ENCODE measurements around the gene CISTR. TPM values are rescaled to one million over a fixed set of nuclear protein-coding genes. Genes with fewer than 3 reads are reported as not detected.

The CISTR gene
- total and polyA plus RNA-seq, 2 donors (not counting 1 experiment from before 2014, with no cell fraction given) = not detected

GRCh38 chr12:53735556-53735955, 16.2 kb downstream of the CISTR start:
- POLR2A ChIA-PET = no interaction called here
- Histone ChIP-seq H3K79me2 (ENCODE audit: control insufficient read depth, insufficient read depth, low read length) (no peaks in the 10 kb centered on the region), H2AFZ (ENCODE audit: insufficient read depth, low read depth, low read length, poor library complexity, severe bottlenecking) (no peak overlapping the region), H3K36me3 (replicated peaks in 1 of 2; ENCODE audit: control extremely low read depth in 1 of 2, control insufficient read depth in 1 of 2, extremely low read depth in 1 of 2, insufficient read depth in 2 of 2, low read length in 1 of 2) (no peaks in the 10 kb centered on the region), H3K9me3 (ENCODE audit: control extremely low read depth in 1 of 3, control insufficient read depth in 2 of 3, insufficient read depth in 1 of 3, low read length in 2 of 3) (peaks cover 0 to 6% (median 1%) of the 10 kb centered on the region in 3 donors), H4K20me1 (ENCODE audit: control insufficient read depth, insufficient read depth, low read length, poor library complexity, severe bottlenecking) (no peaks in the 10 kb centered on the region), H3K4me2 (replicated peaks; ENCODE audit: low read depth, low read length, poor library complexity, severe bottlenecking) (no peak overlapping the region), H3K27ac (ENCODE audit: low read length in 2 of 2) (no peak overlapping the region), H3K27me3 (replicated peaks in 1 of 4; ENCODE audit: control extremely low read depth in 1 of 4, control insufficient read depth in 3 of 4, insufficient read depth in 4 of 4, low read length in 3 of 4) (peaks cover 0 to 66% (median 45%) of the 10 kb centered on the region in 4 experiments), H3K4me3 (ENCODE audit: control extremely low read depth in 1 of 5, extremely low read depth in 1 of 5, insufficient read depth in 1 of 5, low read depth in 2 of 5, low read length in 4 of 5) (no peak overlapping the region), H3K9ac (ENCODE audit: low read length) (no peak overlapping the region), H3K4me1 (ENCODE audit: control insufficient read depth in 2 of 2, insufficient read depth in 2 of 2, low read length in 2 of 2) (peaks cover 21 to 26% of the 10 kb centered on the region in 2 donors)
- Mint-ChIP-seq H3K4me1 (peaks cover 21% of the 10 kb centered on the region), H3K27ac (peak overlapping the region; percentile 22), H3K4me3 (no peak overlapping the region), H3K9me3 (ENCODE audit: insufficient read depth) (no peaks in the 10 kb centered on the region), H3K27me3 (peaks cover 69% of the 10 kb centered on the region)
- intact Hi-C loops (cut with micrococcal nuclease) = no loop called here
- no peak for TF ChIP-seq EZH2 (IDR thresholded peaks at IDR 0.05; ENCODE audit: borderline replicate concordance, insufficient read depth, low read depth, low read length, poor library complexity, severe bottlenecking)
- no peak for TF ChIP-seq CTCF (IDR thresholded peaks at IDR 0.05)
- CTCF ChIA-PET = interaction anchor here (17.5 kb wide), 1 partner anchor 10 kb away, joined by 254 read pairs; no protein-coding TSS in a partner anchor
- DNase-seq = no peak
- no peak for ATAC-seq (ENCODE audit: low read depth)
- WGBS (ENCODE audit: insufficient coverage) = 83% methylated on average over 1 of the region's 2 CpGs

GRCh38 chr12:53734425-53734824, 17.4 kb downstream of the CISTR start:
- intact Hi-C loops (cut with micrococcal nuclease) = no loop called here
- Mint-ChIP-seq H3K4me3 (no peak overlapping the region), H3K27me3 (peaks cover 66% of the 10 kb centered on the region), H3K4me1 (peaks cover 18% of the 10 kb centered on the region), H3K9me3 (ENCODE audit: insufficient read depth) (no peaks in the 10 kb centered on the region), H3K27ac (no peak overlapping the region)
- no peak overlapping the region for H3K4me2 ChIP-seq (replicated peaks; ENCODE audit: low read depth, low read length, poor library complexity, severe bottlenecking)
- no peak for ATAC-seq (ENCODE audit: low read depth)
- no peak for TF ChIP-seq EZH2 (IDR thresholded peaks at IDR 0.05; ENCODE audit: borderline replicate concordance, insufficient read depth, low read depth, low read length, poor library complexity, severe bottlenecking)
- no peak for TF ChIP-seq CTCF (IDR thresholded peaks at IDR 0.05)
- no peak overlapping the region for H2AFZ ChIP-seq (ENCODE audit: insufficient read depth, low read depth, low read length, poor library complexity, severe bottlenecking)
- H3K9me3 ChIP-seq (ENCODE audit: control extremely low read depth in 1 of 3, control insufficient read depth in 2 of 3, insufficient read depth in 1 of 3, low read length in 2 of 3) = peaks cover 0 to 3% (median 1%) of the 10 kb centered on the region in 3 donors
- DNase-seq = no peak
- H3K27me3 ChIP-seq (replicated peaks in 1 of 4; ENCODE audit: control extremely low read depth in 1 of 4, control insufficient read depth in 3 of 4, insufficient read depth in 4 of 4, low read length in 3 of 4) = peaks cover 0 to 55% (median 36%) of the 10 kb centered on the region in 4 experiments
- H4K20me1 ChIP-seq (ENCODE audit: control insufficient read depth, insufficient read depth, low read length, poor library complexity, severe bottlenecking) = no peaks in the 10 kb centered on the region
- CTCF ChIA-PET = interaction anchor here (1.8 to 17.5 kb wide), 3 partner anchors 11 to 35 kb away, joined by 5 to 254 read pairs (median 10); no protein-coding TSS in a partner anchor
- H3K36me3 ChIP-seq (replicated peaks in 1 of 2; ENCODE audit: control extremely low read depth in 1 of 2, control insufficient read depth in 1 of 2, extremely low read depth in 1 of 2, insufficient read depth in 2 of 2, low read length in 1 of 2) = no peaks in the 10 kb centered on the region
- POLR2A ChIA-PET = no interaction called here
- H3K79me2 ChIP-seq (ENCODE audit: control insufficient read depth, insufficient read depth, low read length) = no peaks in the 10 kb centered on the region
- WGBS (ENCODE audit: insufficient coverage) = no CpG with 5 or more reads among the region's 9 CpGs
- no peak overlapping the region for H3K27ac ChIP-seq (ENCODE audit: low read length in 2 of 2)
- H3K9ac ChIP-seq (ENCODE audit: low read length) = no peak overlapping the region
- H3K4me1 ChIP-seq (ENCODE audit: control insufficient read depth in 2 of 2, insufficient read depth in 2 of 2, low read length in 2 of 2) = peaks cover 13 to 17% of the 10 kb centered on the region in 2 donors
- no peak overlapping the region for H3K4me3 ChIP-seq (ENCODE audit: control extremely low read depth in 1 of 5, extremely low read depth in 1 of 5, insufficient read depth in 1 of 5, low read depth in 2 of 5, low read length in 4 of 5)

All from B cell (primary cell).